ENCODE results near the gene MLN. TPM values are rescaled to one million over a fixed set of nuclear protein-coding genes. Genes with fewer than 3 reads are reported as not detected.

MLN gene
- total and polyA plus RNA-seq, 2 donors (not counting 3 experiments of a cell fraction or from before 2014, with no cell fraction given), result not detected

GRCh38 chr6:33806841-33807240 is 3.0 kb upstream of the MLN start:
- dilution Hi-C loops (cut with MboI; ENCODE audit: extremely low pct_ligation_motif_present, low sequenced_read_pairs), result no loop called here
- Histone ChIP-seq H4K20me1 (replicated peaks; ENCODE audit: control insufficient read depth, extremely low read depth, insufficient read depth, low read length) (no peaks in the 10 kb centered on the region), H3K79me2 (ENCODE audit: control insufficient read depth, insufficient read depth, low read length) (no peaks in the 10 kb centered on the region), H3K27ac (ENCODE audit: insufficient read depth, low read depth, low read length) (no peak overlapping the region), H3K9ac (replicated peaks; ENCODE audit: extremely low read depth, insufficient read depth, low read length) (no peak overlapping the region), H3K4me1 (ENCODE audit: control insufficient read depth, extremely low read depth, insufficient read depth, low read length) (no peaks in the 10 kb centered on the region), H3K9me3 (replicated peaks; ENCODE audit: control insufficient read depth, insufficient read depth, low read length) (no peaks in the 10 kb centered on the region), H3K36me3 (ENCODE audit: control insufficient read depth in 2 of 2, extremely low read depth in 1 of 2, insufficient read depth in 2 of 2, low read length in 2 of 2) (no peaks in the 10 kb centered on the region), H3K27me3 (ENCODE audit: control insufficient read depth in 2 of 2, insufficient read depth in 2 of 2, low read length in 2 of 2) (peaks cover 6 to 20% of the 10 kb centered on the region in 2 experiments), H3K9me1 (replicated peaks; ENCODE audit: control insufficient read depth, extremely low read depth, insufficient read depth, low read length) (no peaks in the 10 kb centered on the region), H3K4me3 (replicated peaks in 1 of 3; ENCODE audit: insufficient read depth in 1 of 3, low read depth in 1 of 3, low read length in 3 of 3) (no peak overlapping the region), H3K4me2 (ENCODE audit: insufficient read depth, low read length) (no peak overlapping the region), H2AFZ (ENCODE audit: low read depth, low read length) (no peak overlapping the region)
- no TSS peak for BruUV-seq (replicated peaks)
- TF ChIP-seq POLR2A (IDR thresholded peaks at IDR 0.05; ENCODE audit: low read depth, low read length), result no peak
- TF ChIP-seq CTCF (IDR thresholded peaks at IDR 0.05; ENCODE audit: extremely low read depth in 1 of 2, insufficient read depth in 1 of 2, low read depth in 1 of 2, low read length in 2 of 2), result no peak
- no peak for TF ChIP-seq EZH2 (IDR thresholded peaks at IDR 0.05; ENCODE audit: borderline replicate concordance, low read depth, low read length, severe bottlenecking)
- no peak for TF ChIP-seq MAX (IDR thresholded peaks at IDR 0.05; ENCODE audit: insufficient read depth, insufficient read length)
- TF ChIP-seq POLR2AphosphoS5 (IDR thresholded peaks at IDR 0.05; ENCODE audit: insufficient read depth, low read depth, low read length), result no peak
- no peak for TF ChIP-seq MYC (IDR thresholded peaks at IDR 0.05; ENCODE audit: low read depth, low read length)
- TF ChIP-seq FOS (IDR thresholded peaks at IDR 0.05; ENCODE audit: borderline replicate concordance, insufficient read depth, low read length), result no peak
- no peak for TF ChIP-seq GATA2 (IDR thresholded peaks at IDR 0.05; ENCODE audit: insufficient read depth, insufficient read length, low read depth, low read length)
- TF ChIP-seq JUN (IDR thresholded peaks at IDR 0.05; ENCODE audit: borderline replicate concordance, insufficient read depth, insufficient read length, low read depth), result no peak
- FAIRE-seq, result no peak
- POLR2A ChIA-PET, result no interaction called here
- CTCF ChIA-PET, result interaction anchor here (0.6 to 2.3 kb wide), 6 partner anchors 13 to 221 kb away, joined by 3 to 7 read pairs (median 4); no protein-coding TSS in a partner anchor
- intact Hi-C loops (cut with micrococcal nuclease), result no loop called here
- DNase-seq (ENCODE audit: low read depth, low spot score), result no peak
